ENCODE results near the gene WDFY2. TPM values are rescaled to one million over a fixed set of nuclear protein-coding genes. Genes with fewer than 3 reads are reported as not detected.

WDFY2 gene
- total RNA-seq, 1 experiment from 2014 or later, result 4.1 TPM

DNA sequence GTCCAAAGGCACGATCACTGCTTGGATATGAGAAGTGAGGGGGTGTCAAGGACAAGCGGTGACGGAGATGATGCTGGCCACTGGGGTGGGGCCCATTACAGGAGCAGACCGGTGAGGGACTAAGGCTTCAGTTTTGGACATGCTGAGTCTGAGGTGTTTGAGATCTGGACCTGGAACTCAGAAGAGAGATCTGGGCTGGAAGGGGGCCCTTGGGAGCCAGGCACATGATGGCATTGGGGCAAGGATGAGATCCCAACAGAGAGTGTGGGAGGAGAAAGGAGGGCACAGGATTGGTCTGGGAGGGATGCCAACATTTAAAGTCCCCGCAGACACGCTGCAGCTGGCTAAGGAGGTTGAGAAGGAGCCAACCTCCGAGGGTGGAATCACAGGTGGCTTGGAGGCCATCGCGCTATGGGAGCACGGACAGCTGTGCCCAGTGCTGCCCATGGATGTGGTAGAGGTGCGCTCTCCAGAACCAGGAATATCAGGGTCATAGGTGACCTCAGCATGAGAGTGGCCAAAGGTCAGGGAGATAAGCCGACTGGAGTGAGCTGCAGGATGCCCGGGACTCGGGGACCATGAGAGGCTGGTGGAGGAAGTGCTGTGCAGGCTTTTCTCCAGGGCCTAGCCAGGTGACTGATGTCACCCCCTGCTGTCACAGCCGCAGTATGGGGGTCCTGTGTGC, 197.9 kb downstream of the WDFY2 start:
- intact Hi-C loops (cut with micrococcal nuclease), result loop anchor here (5.0 kb wide), 1 partner anchor 190 kb away; no protein-coding TSS in a partner anchor
- no peak overlapping the region for H2AFZ ChIP-seq (ENCODE audit: low read length)

DNA sequence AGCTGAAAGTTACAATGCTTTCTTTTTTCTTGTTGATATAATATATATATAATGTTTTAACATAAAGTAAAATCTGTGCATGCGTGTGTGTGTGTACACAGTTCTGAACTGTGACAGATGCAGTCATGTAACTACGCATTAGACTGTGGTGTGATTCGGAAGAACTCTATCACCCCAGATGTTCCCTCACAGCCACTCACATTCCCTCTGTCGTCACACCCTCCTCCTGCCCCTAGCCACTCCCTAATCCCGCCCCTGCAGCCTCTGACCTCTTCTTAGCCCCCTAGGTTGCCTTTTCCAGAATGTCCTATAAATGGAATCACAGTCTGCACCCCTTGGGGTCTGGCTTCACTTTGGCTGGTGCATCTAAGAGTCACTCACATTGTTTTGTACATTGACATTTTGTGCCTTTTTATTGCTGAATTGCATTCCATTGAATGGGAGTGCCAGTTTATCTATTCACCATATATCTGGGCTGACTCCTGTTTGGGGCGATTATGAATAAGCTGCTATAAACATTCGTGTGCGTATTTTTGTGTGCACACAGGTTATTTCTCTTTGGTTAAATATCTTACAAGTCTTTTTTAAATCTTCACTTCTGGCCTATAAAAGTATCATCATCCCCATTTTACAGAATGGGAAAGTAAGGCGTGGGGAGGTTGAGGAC, 199.3 kb downstream of the WDFY2 start:
- ChIA-PET CTCF (no interaction called here), POLR2A (ENCODE audit: unreplicated experiment) (no interaction called here)
- Histone ChIP-seq H3K79me2 (ENCODE audit: low read length) (no peaks in the 10 kb centered on the region), H3K36me3 (ENCODE audit: low read depth, low read length) (no peaks in the 10 kb centered on the region), H3K9ac (ENCODE audit: low read length) (no peak overlapping the region), H3K9me2 (replicated peaks; ENCODE audit: low read length) (no peaks in the 10 kb centered on the region), H3K4me2 (ENCODE audit: low read length) (no peak overlapping the region), H3K4me1 (ENCODE audit: insufficient read depth, low read length) (no peaks in the 10 kb centered on the region), H3K4me3 (ENCODE audit: low read length) (no peak overlapping the region), H3K27ac (ENCODE audit: low read length) (no peak overlapping the region), H3K27me3 (ENCODE audit: low read length) (no peaks in the 10 kb centered on the region), H2AFZ (ENCODE audit: low read length) (no peak overlapping the region), H4K20me1 (ENCODE audit: low read length) (no peaks in the 10 kb centered on the region), H3F3A (ENCODE audit: low read length, unreplicated experiment) (no peaks in the 10 kb centered on the region), H3K9me3 (ENCODE audit: low read length) (no peaks in the 10 kb centered on the region)
- intact Hi-C loops (cut with micrococcal nuclease), result loop anchor here (5.0 kb wide), 1 partner anchor 191 kb away; no protein-coding TSS in a partner anchor
- ATAC-seq (peak; percentile 35; the same call in 1 of the 2 replicates), DNase-seq (no peak)
- BruUV-seq (replicated peaks), result no TSS peak
- TF ChIP-seq EZH2 (IDR thresholded peaks at IDR 0.05; ENCODE audit: low read length, unreplicated experiment) (no peak), EZH2phosphoT487 (IDR thresholded peaks at IDR 0.05; ENCODE audit: borderline replicate concordance, low read length) (no peak)
- TF ChIP-seq, protein P1, sequence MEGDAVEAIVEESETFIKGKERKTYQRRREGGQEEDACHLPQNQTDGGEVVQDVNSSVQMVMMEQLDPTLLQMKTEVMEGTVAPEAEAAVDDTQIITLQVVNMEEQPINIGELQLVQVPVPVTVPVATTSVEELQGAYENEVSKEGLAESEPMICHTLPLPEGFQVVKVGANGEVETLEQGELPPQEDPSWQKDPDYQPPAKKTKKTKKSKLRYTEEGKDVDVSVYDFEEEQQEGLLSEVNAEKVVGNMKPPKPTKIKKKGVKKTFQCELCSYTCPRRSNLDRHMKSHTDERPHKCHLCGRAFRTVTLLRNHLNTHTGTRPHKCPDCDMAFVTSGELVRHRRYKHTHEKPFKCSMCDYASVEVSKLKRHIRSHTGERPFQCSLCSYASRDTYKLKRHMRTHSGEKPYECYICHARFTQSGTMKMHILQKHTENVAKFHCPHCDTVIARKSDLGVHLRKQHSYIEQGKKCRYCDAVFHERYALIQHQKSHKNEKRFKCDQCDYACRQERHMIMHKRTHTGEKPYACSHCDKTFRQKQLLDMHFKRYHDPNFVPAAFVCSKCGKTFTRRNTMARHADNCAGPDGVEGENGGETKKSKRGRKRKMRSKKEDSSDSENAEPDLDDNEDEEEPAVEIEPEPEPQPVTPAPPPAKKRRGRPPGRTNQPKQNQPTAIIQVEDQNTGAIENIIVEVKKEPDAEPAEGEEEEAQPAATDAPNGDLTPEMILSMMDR (conservative IDR thresholded peaks at IDR 0.05; ENCODE audit: low read depth, low read length), result no peak

More for the DNA sequence above, 197.9 kb downstream of the WDFY2 start:
- H3K27me3 ChIP-seq (ENCODE audit: low read length), result no peaks in the 10 kb centered on the region
- no peaks in the 10 kb centered on the region for H3K4me1 ChIP-seq (ENCODE audit: insufficient read depth, low read length)
- ChIA-PET CTCF (interaction anchor here (0.5 to 0.6 kb wide), 2 partner anchors 11 to 345 kb away, joined by 3 read pairs; no protein-coding TSS in a partner anchor), POLR2A (ENCODE audit: unreplicated experiment) (no interaction called here)
- no peak overlapping the region for H3K9ac ChIP-seq (ENCODE audit: low read length)
- no peaks in the 10 kb centered on the region for H4K20me1 ChIP-seq (ENCODE audit: low read length)
- no TSS peak for BruUV-seq (replicated peaks)
- no peaks in the 10 kb centered on the region for H3K9me2 ChIP-seq (replicated peaks; ENCODE audit: low read length)
- TF ChIP-seq EZH2phosphoT487 (IDR thresholded peaks at IDR 0.05; ENCODE audit: borderline replicate concordance, low read length) (no peak), EZH2 (IDR thresholded peaks at IDR 0.05; ENCODE audit: low read length, unreplicated experiment) (no peak)
- TF ChIP-seq, protein P1 (conservative IDR thresholded peaks at IDR 0.05; ENCODE audit: low read depth, low read length), result no peak
- H3K79me2 ChIP-seq (ENCODE audit: low read length), result no peaks in the 10 kb centered on the region
- H3K4me2 ChIP-seq (ENCODE audit: low read length), result no peak overlapping the region
- no peak overlapping the region for H3K4me3 ChIP-seq (ENCODE audit: low read length)
- no peak for ATAC-seq
- no peak for DNase-seq
- no peaks in the 10 kb centered on the region for H3K36me3 ChIP-seq (ENCODE audit: low read depth, low read length)
- H3K27ac ChIP-seq (ENCODE audit: low read length), result no peak overlapping the region
- no peaks in the 10 kb centered on the region for H3F3A ChIP-seq (ENCODE audit: low read length, unreplicated experiment)
- no peaks in the 10 kb centered on the region for H3K9me3 ChIP-seq (ENCODE audit: low read length)

DNA sequence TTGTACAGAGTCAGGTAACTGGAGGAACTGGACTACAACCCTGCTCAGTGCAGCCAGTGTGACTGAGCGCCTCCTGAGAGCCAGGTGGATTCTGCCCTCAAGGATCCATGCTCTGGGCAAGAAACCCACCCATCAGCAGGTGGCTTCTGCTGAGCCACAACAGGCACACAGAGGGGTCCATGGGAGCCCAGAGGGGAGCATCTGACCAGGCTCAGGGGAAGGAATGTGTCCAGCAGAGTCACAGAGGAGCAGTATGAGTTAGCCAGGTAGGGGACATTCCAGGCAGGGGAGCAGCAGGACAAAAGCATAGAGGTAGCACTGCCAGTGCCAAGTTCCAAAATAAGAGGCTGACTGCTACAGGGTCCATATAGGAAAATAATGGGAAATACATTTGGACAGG, 199.8 kb downstream of the WDFY2 start:
- no peak for ATAC-seq
- intact Hi-C loops (cut with micrococcal nuclease), result loop anchor here (5.0 kb wide), 1 partner anchor 192 kb away; no protein-coding TSS in a partner anchor
- CTCF ChIA-PET, result no interaction called here

More for the DNA sequence above, 199.8 kb downstream of the WDFY2 start:
- no peaks in the 10 kb centered on the region for H3K9me3 ChIP-seq (ENCODE audit: low read length)
- no peaks in the 10 kb centered on the region for H3K79me2 ChIP-seq (ENCODE audit: low read length)
- H3K4me1 ChIP-seq (ENCODE audit: insufficient read depth, low read length), result no peaks in the 10 kb centered on the region
- H4K20me1 ChIP-seq (ENCODE audit: low read length), result no peaks in the 10 kb centered on the region
- no peaks in the 10 kb centered on the region for H3K9me2 ChIP-seq (replicated peaks; ENCODE audit: low read length)
- no peaks in the 10 kb centered on the region for H3K27me3 ChIP-seq (ENCODE audit: low read length)
- POLR2A ChIA-PET (ENCODE audit: unreplicated experiment), result no interaction called here
- no TSS peak for BruUV-seq (replicated peaks)
- H3K36me3 ChIP-seq (ENCODE audit: low read depth, low read length), result no peaks in the 10 kb centered on the region
- H2AFZ ChIP-seq (ENCODE audit: low read length), result no peak overlapping the region
- TF ChIP-seq EZH2 (IDR thresholded peaks at IDR 0.05; ENCODE audit: low read length, unreplicated experiment) (no peak), EZH2phosphoT487 (IDR thresholded peaks at IDR 0.05; ENCODE audit: borderline replicate concordance, low read length) (no peak)
- TF ChIP-seq, protein P1 (conservative IDR thresholded peaks at IDR 0.05; ENCODE audit: low read depth, low read length), result no peak
- H3K4me2 ChIP-seq (ENCODE audit: low read length), result no peak overlapping the region
- H3K4me3 ChIP-seq (ENCODE audit: low read length), result no peak overlapping the region
- no peak overlapping the region for H3K27ac ChIP-seq (ENCODE audit: low read length)
- H3F3A ChIP-seq (ENCODE audit: low read length, unreplicated experiment), result no peaks in the 10 kb centered on the region
- H3K9ac ChIP-seq (ENCODE audit: low read length), result no peak overlapping the region
- no peak for DNase-seq

All from PC-3 (cell line).